H9 (cell line): ENCODE data around the gene KMT5B. TPM values are rescaled to one million over a fixed set of nuclear protein-coding genes. Genes with fewer than 3 reads are reported as not detected.

Source experiments
- DNase-seq: peaks from one replicate; pipeline ENCODE4 v3.0.0-alpha.2; 2017
- H2AFZ ChIP-seq: one replicate; pipeline ENCODE4 v1.6.1; 2013; ENCODE audit warnings: mild to moderate bottlenecking, low read length, control low read depth, moderate library complexity
- H2AK5ac ChIP-seq: 2 replicates; pipeline ENCODE4 v1.6.1; 2013; ENCODE audit warnings: low read length, control low read depth, mixed read lengths; ENCODE audit not compliant: insufficient read length
- H2BK120ac ChIP-seq: one replicate; pipeline ENCODE4 v1.6.1; 2013; ENCODE audit warnings: low read depth, mild to moderate bottlenecking, low read length, control low read depth, inconsistent platforms; ENCODE audit not compliant: poor library complexity, severe bottlenecking
- H2BK12ac ChIP-seq: 2 replicates; pipeline ENCODE4 v1.6.1; 2013; ENCODE audit warnings: low read length, control low read depth, mixed read lengths, low read depth; ENCODE audit not compliant: insufficient read length
- H2BK15ac ChIP-seq: 2 replicates; pipeline ENCODE4 v1.6.1; 2013; ENCODE audit warnings: low read depth, low read length, control low read depth
- H2BK20ac ChIP-seq: one replicate; pipeline ENCODE4 v1.6.1; 2013; ENCODE audit warnings: low read depth, mild to moderate bottlenecking, low read length, control low read depth, inconsistent platforms; ENCODE audit not compliant: poor library complexity, severe bottlenecking
- H2BK5ac ChIP-seq: 2 replicates; pipeline ENCODE4 v1.6.1; 2013; ENCODE audit warnings: low read length, control low read depth, mixed read lengths; ENCODE audit not compliant: insufficient read length
- H3K14ac ChIP-seq: 2 replicates; pipeline ENCODE4 v1.6.1; 2013; ENCODE audit warnings: low read length, control low read depth; ENCODE audit not compliant: insufficient read depth
- H3K18ac ChIP-seq: 2 replicates; pipeline ENCODE4 v1.6.1; 2013; ENCODE audit warnings: low read depth, mild to moderate bottlenecking, mixed read lengths, low read length, control low read depth; ENCODE audit not compliant: insufficient read length
- H3K23ac ChIP-seq: 2 replicates; pipeline ENCODE4 v1.6.1; 2013; ENCODE audit warnings: low read length, control low read depth, mixed read lengths, low read depth; ENCODE audit not compliant: insufficient read length
- H3K23me2 ChIP-seq: 2 replicates; pipeline ENCODE4 v1.6.1; 2013; ENCODE audit warnings: low read depth, mild to moderate bottlenecking, mixed read lengths, low read length, control low read depth; ENCODE audit not compliant: insufficient read length, poor library complexity, severe bottlenecking
- H3K27ac ChIP-seq: 2 replicates; pipeline ENCODE4 v1.5.1; 2013; ENCODE audit warnings: low read length, control low read depth, mixed read lengths, low read depth; ENCODE audit not compliant: insufficient read length
- H3K27me3 ChIP-seq: 2 replicates; pipeline ENCODE4 v1.6.1; 2013; ENCODE audit warnings: low read length, control low read depth, inconsistent platforms; ENCODE audit not compliant: insufficient read depth
- H3K4ac ChIP-seq: 2 replicates; pipeline ENCODE4 v1.6.1; 2013; ENCODE audit warnings: low read depth, mild to moderate bottlenecking, control low read depth, inconsistent platforms, low read length, moderate library complexity
- H3K4me1 ChIP-seq: 2 replicates; pipeline ENCODE4 v1.6.1; 2013; ENCODE audit warnings: low read length, control low read depth, inconsistent platforms; ENCODE audit not compliant: insufficient read depth
- H3K4me2 ChIP-seq: 2 replicates; pipeline ENCODE4 v1.6.1; 2013; ENCODE audit warnings: low read length, control low read depth, mixed read lengths; ENCODE audit not compliant: insufficient read length, insufficient read depth
- H3K56ac ChIP-seq: 2 replicates; pipeline ENCODE4 v1.6.1; 2013; ENCODE audit warnings: low read depth, mild to moderate bottlenecking, mixed read lengths, low read length, control low read depth; ENCODE audit not compliant: insufficient read length
- H3K79me1 ChIP-seq: 2 replicates; pipeline ENCODE4 v1.6.1; 2013; ENCODE audit warnings: low read depth, mild to moderate bottlenecking, moderate library complexity, low read length, control low read depth, inconsistent platforms; ENCODE audit not compliant: insufficient read depth, poor library complexity, severe bottlenecking
- H3K79me2 ChIP-seq: 2 replicates; pipeline ENCODE4 v1.6.1; 2013; ENCODE audit warnings: low read length, control low read depth, inconsistent platforms; ENCODE audit not compliant: insufficient read depth
- H3K9ac ChIP-seq: 2 replicates; pipeline ENCODE4 v1.6.1; 2013; ENCODE audit warnings: low read length, control low read depth, mixed read lengths; ENCODE audit not compliant: insufficient read length; ENCODE audit errors: extremely low read depth
- H3K9me3 ChIP-seq: one replicate; pipeline ENCODE4 v1.6.1; 2013; ENCODE audit warnings: low read depth, low read length, inconsistent platforms; ENCODE audit not compliant: control insufficient read depth
- H3T11ph ChIP-seq: one replicate; pipeline ENCODE4 v1.6.1; 2013; ENCODE audit warnings: mild to moderate bottlenecking, low read length, control low read depth, inconsistent platforms
- H4K20me1 ChIP-seq: one replicate; pipeline ENCODE4 v1.6.1; 2013; ENCODE audit not compliant: control insufficient read depth, insufficient read length, insufficient read depth
- H4K5ac ChIP-seq: 2 replicates; pipeline ENCODE4 v1.6.1; 2013; ENCODE audit warnings: low read depth, mild to moderate bottlenecking, mixed read lengths, low read length, control low read depth; ENCODE audit not compliant: insufficient read length
- H4K8ac ChIP-seq: replicated peaks from 2 replicates; pipeline ENCODE4 v1.6.1; 2013; ENCODE audit warnings: low read length, control low read depth, mixed read lengths, low read depth; ENCODE audit not compliant: insufficient read length
- H4K91ac ChIP-seq: 2 replicates; pipeline ENCODE4 v1.6.1; 2013; ENCODE audit warnings: low read depth, mild to moderate bottlenecking, moderate library complexity, mixed read lengths, low read length, control low read depth; ENCODE audit not compliant: insufficient read length
- H3K27ac Mint-ChIP-seq, 3 experiments: 2 replicates in 2 of 3; 3 replicates in 1 of 3; pipeline ENCODE4 v1.8.0; 2020 to 2021; ENCODE audit warnings: mixed read lengths in 3 of 3, mild to moderate bottlenecking in 1 of 3, moderate library complexity in 1 of 3
- H3K27me3 Mint-ChIP-seq: 2 replicates; pipeline ENCODE4 v1.8.0; 2021; ENCODE audit warnings: low read depth, mild to moderate bottlenecking, moderate library complexity, mixed read lengths
- H3K36me3 Mint-ChIP-seq, 3 experiments: 2 replicates in 2 of 3; 3 replicates in 1 of 3; pipeline ENCODE4 v1.8.0; 2020 to 2021; ENCODE audit warnings: low read depth in 3 of 3, mixed read lengths in 3 of 3; ENCODE audit not compliant: insufficient read depth in 1 of 3
- H3K4me1 Mint-ChIP-seq, 2 experiments: 2 replicates each; pipeline ENCODE4 v1.8.0; 2020; ENCODE audit warnings: mixed read lengths in 2 of 2
- H3K4me3 Mint-ChIP-seq, 2 experiments: 2 replicates in 1 of 2; 3 replicates in 1 of 2; pipeline ENCODE4 v1.8.0; 2020 to 2021; ENCODE audit warnings: mild to moderate bottlenecking in 2 of 2, mixed read lengths in 2 of 2, moderate library complexity in 1 of 2
- H3K9me3 Mint-ChIP-seq, 2 experiments: 2 replicates in 1 of 2; 3 replicates in 1 of 2; pipeline ENCODE4 v1.8.0; 2020; ENCODE audit warnings: mild to moderate bottlenecking in 2 of 2, mixed read lengths in 2 of 2, moderate library complexity in 1 of 2
- WGBS: extraction: QIAGEN DNeasy Blood & Tissue Kit; methylation state at CpG from one replicate; pipeline ENCODE4 v1.1.7; 2013; ENCODE audit warnings: missing lambda C conversion rate, low lambda C conversion rate, mixed read lengths; ENCODE audit not compliant: insufficient read length; ENCODE audit errors: extremely low coverage; 5-methylcytosine and 5-hydroxymethylcytosine counted together
- total RNA-seq: library from RNA; stranded (reverse); gene quantifications from 2 replicates; pipeline ENCODE4 v1.2.1, GENCODE V29; 2021
- TF ChIP-seq, protein P1 (sequence below): fragments of 200-600 bp; sonication (generic); conservative IDR thresholded peaks from 3 replicates; pipeline ENCODE4 v1.8.0; 2021; ENCODE audit warnings: antibody characterized with exemption, mild to moderate bottlenecking

The KMT5B gene
- total RNA-seq, 1 experiment from 2014 or later = 61.6 TPM

GRCh38 chr11:68142028-68142412 lies 71.1 kb downstream of the KMT5B start:
- Histone ChIP-seq H2AK5ac (no peak overlapping the region), H3K23me2 (no peaks in the 10 kb centered on the region), H3K79me1 (no peaks in the 10 kb centered on the region), H3K4me2 (no peak overlapping the region), H4K91ac (no peak overlapping the region), H2BK120ac (no peak overlapping the region), H3T11ph (no peak overlapping the region), H3K18ac (no peak overlapping the region), H2BK12ac (no peak overlapping the region), H3K27me3 (no peaks in the 10 kb centered on the region), H2AFZ (no peak overlapping the region), H2BK5ac (no peak overlapping the region), H4K20me1 (no peaks in the 10 kb centered on the region), H3K4me1 (no peaks in the 10 kb centered on the region), H3K9ac (no peak overlapping the region), H3K79me2 (no peaks in the 10 kb centered on the region), H2BK15ac (no peak overlapping the region), H3K23ac (no peak overlapping the region), H3K14ac (no peak overlapping the region), H4K8ac (no peak overlapping the region), H3K9me3 (no peaks in the 10 kb centered on the region), H4K5ac (no peak overlapping the region), H3K27ac (no peak overlapping the region), H2BK20ac (no peak overlapping the region), H3K56ac (no peak overlapping the region), H3K4ac (no peak overlapping the region)
- no peaks in the 10 kb centered on the region for H3K27me3 Mint-ChIP-seq
- H3K4me1 Mint-ChIP-seq = peaks cover 0 to 4% of the 10 kb centered on the region in 2 experiments; a peak in 2 of 4 replicates
- no peak for DNase-seq
- H3K4me3 Mint-ChIP-seq = no peak overlapping the region
- no CpG with 5 or more reads among the region's 13 CpGs for WGBS
- TF ChIP-seq, protein P1, sequence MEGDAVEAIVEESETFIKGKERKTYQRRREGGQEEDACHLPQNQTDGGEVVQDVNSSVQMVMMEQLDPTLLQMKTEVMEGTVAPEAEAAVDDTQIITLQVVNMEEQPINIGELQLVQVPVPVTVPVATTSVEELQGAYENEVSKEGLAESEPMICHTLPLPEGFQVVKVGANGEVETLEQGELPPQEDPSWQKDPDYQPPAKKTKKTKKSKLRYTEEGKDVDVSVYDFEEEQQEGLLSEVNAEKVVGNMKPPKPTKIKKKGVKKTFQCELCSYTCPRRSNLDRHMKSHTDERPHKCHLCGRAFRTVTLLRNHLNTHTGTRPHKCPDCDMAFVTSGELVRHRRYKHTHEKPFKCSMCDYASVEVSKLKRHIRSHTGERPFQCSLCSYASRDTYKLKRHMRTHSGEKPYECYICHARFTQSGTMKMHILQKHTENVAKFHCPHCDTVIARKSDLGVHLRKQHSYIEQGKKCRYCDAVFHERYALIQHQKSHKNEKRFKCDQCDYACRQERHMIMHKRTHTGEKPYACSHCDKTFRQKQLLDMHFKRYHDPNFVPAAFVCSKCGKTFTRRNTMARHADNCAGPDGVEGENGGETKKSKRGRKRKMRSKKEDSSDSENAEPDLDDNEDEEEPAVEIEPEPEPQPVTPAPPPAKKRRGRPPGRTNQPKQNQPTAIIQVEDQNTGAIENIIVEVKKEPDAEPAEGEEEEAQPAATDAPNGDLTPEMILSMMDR = no peak
- no peak overlapping the region for H3K27ac Mint-ChIP-seq
- no peaks in the 10 kb centered on the region for H3K9me3 Mint-ChIP-seq
- H3K36me3 Mint-ChIP-seq = no peaks in the 10 kb centered on the region
